DMS114 treated with DMSO at 0.1 percent for 48 hours (cell line): ENCODE measurements around the gene IL22.

ENCODE experiments used
- DNase-seq: peaks from one replicate; lab custom pipeline; 2025; ENCODE audit not compliant: unreplicated experiment; lab: John Stamatoyannopoulos, UW

Gene IL22

DNA sequence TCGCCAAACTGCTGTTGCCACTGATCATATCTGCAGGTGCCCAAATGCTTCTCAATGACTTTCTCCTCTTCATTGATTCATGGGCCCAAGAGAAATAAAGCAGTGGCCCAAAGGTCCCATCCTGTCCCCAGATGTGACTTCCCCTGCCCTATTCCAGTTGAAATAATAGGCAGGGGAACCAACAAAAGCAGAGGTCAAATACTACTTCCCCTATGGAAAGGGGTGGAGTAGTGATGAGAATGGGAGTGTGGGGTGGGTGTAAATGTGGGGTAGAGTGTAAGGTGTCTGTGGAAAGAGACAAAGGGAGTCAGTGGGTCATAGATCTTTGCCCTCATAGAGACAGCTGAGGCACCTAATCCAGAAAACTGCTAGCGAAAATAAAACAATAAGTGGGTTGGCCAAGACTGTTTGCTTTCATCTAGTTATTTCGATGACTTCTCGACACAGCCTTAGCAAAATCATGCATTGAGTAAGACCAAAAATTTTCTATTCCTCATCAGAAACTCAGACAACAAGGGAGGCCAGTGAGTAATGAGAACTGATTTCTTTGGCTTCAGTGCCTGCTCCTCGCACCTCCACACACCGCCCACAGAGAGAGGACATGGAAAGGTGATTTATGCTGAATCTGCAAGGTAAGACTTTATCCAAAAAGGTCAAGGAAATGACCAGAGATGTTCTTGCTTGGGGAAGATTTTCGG, 10.9 kb upstream of the IL22 start:
- DNase-seq = no peak

GRCh38 chr12:68263366-68263765, 10.0 kb upstream of the IL22 start:
- no peak for DNase-seq

GRCh38 chr12:68261896-68262295, 8.5 kb upstream of the IL22 start:
- DNase-seq = no peak

DNA sequence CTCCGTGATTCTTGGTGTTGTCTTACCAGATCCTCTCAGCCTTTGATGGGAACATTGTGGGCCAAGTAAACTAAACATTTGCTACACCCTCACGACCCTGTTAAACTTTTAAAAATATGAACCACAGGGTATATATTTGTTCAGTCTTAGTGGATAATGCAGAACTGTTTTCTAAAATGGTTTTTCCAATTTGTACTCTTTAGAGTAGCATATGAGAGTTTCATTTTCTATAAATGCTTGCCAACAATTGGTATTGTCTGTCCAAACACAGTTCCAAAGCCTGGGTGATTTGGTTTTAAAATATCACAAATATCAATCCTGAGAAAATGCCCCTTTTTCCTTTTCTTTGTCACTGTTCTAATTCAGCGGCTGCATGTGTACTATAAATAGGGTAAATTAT, 6.7 kb upstream of the IL22 start:
- DNase-seq = no peak

GRCh38 chr12:68259318-68259940, 6.0 kb upstream of the IL22 start:
- no peak for DNase-seq

DNA sequence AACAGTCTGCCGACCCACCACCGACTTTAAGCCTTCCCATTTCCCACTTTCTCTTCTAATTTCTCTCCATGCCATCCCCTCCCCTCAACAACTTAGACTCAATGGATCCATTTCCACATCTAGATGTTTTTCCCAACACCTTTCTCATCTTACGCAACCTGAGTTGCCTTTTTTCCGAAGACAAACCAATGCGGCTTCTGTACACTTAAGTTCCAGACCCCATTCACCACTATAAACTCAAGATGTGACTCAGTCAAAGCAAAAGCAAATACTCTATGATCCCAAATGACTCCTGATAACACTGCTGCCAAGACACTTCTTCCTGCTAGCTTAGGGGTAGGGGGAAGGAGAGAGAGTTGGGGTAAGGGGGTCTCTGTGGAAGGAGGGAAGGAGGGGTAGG, 1.3 kb downstream of the IL22 start:
- DNase-seq = no peak

DNA sequence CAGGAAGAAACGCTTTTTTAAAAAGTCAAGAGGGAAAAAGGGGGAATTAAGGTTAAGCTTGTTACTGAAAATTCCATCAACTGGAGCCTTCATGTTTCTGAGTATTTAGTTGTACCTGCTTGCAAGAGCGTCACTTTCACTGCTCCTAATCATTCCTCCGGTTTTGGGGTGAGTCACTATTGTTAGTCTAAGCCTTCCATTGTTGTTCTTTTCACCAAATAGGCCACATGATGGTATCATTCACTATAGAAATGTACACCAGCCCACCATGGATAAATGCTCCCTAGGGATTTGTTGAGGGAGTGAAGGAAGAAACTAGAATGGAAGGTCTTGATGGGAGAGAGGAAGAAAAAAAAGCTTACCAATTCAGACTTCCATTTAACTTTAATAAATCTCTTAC, 3.0 kb downstream of the IL22 start:
- no peak for DNase-seq

- DNase-seq = no peak
These were observed 5.6 kb downstream of the IL22 start for GRCh38 chr12:68247785-68248184.

DNA sequence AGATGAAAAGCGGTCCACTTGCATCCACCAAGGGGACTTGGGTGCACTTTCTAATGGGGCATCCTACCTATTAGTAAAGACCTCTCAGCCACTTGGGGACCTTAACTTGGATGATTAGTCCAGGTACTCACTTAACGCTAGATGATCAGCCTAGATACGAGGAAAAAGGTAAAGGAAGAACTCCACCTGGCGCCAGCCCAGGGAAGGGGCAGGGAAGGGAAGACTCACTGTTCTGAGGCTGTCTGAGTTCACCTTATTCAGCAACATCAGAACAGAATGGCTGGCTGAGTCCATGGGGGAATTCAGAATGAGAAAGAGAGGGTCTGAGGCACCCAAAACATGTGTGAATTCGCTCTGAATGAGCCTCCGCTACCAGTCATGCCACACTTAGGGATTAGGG, 7.1 kb downstream of the IL22 start:
- DNase-seq = no peak

- DNase-seq = no peak
These were observed 8.0 kb downstream of the IL22 start for GRCh38 chr12:68245180-68246021.

DNA sequence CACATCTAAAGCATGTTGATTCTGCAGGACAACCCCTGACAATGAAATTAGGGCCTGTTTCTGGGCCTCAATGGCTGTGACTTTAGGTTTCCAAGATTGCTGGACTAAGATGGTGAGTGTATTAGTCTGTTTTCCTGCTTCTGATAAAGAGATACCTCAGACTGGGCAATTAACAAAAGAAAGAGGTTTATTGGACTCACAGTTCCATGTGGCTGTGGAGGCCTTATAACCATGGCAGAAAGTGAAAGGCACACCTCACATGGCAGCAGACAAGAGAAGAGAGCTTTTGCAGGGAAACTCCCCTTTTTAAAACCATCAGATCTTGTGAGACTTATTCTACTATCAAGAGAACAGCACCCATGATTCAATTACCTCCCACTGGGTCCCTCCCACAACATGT, 10.6 kb downstream of the IL22 start:
- DNase-seq = no peak

GRCh38 chr12:68240975-68241374, 12.4 kb downstream of the IL22 start:
- no peak for DNase-seq

- no peak for DNase-seq
These were observed 13.3 kb downstream of the IL22 start for GRCh38 chr12:68240079-68240478.

DNA sequence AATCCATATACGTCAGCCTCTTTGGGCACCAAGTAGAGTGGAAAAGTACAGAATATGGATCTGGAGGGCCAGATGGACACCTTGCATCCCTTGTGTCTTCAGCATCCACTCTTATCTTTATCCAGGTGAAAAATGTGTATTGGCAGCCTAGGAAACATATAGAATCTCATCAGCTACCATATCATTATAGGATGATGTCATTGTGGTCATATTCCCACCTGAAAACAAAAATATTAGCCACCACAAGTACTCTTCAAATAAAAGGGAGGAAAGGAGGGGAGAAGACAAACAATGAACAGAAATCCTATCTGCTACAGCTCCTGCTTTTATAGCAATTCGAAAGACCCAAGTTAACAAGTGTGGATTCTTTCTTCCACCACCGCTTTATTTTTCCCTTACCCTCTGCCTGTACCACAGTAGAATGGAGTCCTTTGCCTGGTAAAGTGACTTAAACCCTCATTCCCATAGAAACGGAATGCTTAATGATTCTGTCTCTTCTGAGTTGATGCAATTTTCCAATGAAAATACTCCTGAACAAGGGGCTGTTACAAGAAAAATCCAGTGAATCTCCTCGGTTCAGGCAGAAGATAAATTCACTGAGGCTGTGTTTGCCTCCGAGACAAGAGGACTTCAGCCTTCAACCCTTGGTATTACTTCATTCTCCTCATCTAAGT, 14.0 kb downstream of the IL22 start:
- no peak for DNase-seq

- no peak for DNase-seq
These were observed 15.8 kb downstream of the IL22 start for GRCh38 chr12:68237619-68238018.

DNA sequence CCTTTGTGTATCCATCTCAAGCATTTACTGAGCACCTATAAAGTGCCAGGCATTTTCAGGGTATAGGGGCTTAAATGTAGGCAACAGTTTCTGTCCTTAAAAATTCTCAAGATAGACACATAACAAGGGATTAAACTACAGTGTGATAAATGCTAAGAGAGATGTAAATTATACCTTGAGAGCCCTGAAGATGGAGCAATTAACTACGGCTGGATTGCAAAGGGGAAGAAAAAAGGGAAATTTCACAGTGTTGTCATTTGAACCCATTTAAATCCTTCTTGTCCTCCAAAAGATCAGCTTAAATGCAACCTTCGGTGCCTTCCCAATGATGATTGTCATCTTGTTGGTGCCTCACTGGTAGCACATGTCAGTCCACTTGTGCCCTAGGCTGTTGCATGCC, 16.3 kb downstream of the IL22 start:
- no peak for DNase-seq

GRCh38 chr12:68236421-68237059, 16.9 kb downstream of the IL22 start:
- DNase-seq = no peak

- no peak for DNase-seq
These were observed 17.8 kb downstream of the IL22 start for GRCh38 chr12:68235576-68235975.

DNA sequence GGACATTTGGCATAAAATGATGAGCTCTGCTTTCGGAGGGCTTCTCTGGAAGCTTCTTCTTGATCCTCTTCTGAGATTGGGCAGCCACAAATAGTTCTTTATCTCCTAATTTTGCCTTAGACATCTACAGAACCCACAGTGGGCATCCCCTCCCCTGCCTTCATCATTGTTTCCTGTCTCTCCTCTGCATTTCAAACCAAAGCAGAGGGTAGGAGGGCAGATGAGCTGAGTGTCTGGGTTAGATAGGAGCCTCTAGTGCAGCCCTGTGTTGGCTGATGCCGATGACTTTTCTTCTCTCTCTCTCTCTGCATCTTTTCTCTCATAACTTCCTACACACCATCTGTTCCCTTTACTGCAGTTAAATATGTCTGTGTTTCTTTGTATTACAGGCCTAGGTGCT, 19.3 kb downstream of the IL22 start:
- DNase-seq = no peak

DNA sequence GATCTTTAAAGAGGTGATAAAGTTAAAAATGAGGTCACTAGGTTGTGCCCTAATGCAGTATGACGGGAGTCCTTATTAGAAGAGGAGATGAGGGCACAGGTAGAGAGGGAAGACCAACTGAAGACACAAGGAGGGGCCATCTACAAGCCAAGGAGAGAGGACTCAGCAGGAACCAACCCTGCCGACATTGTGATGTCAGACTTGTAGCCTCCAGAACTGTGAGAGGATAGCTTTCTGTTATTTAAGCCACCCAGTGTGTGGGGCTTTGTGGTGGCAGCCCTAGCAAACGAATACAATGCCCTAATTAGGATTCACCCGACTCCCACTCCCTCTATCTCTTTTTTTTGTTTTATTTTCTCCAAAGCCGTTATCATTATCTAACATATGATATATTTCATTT, 19.9 kb downstream of the IL22 start:
- DNase-seq = no peak

GRCh38 chr12:68231691-68232090, 21.7 kb downstream of the IL22 start:
- no peak for DNase-seq
